K562 (cell line): ENCODE data around the gene B3GNT9. TPM values are rescaled to one million over a fixed set of nuclear protein-coding genes. Genes with fewer than 3 reads are reported as not detected.
A peak's percentile ranks its signal among the peaks of the same experiment; 100 is the strongest.

Experiments
- EHMT2 ChIP-seq: fragments of 450-650 bp; IDR thresholded peaks from 2 replicates; pipeline ENCODE4 v1.6.1; 2018; ENCODE audit warnings: antibody characterized with exemption
- EP300 ChIP-seq: IDR thresholded peaks from 2 replicates; pipeline ENCODE4 v1.6.1; 2012; ENCODE audit warnings: low read length, improper control_type of control experiment
- ETV1 ChIP-seq: fragments of 450-650 bp; conservative IDR thresholded peaks from 2 replicates; pipeline ENCODE4 v1.6.1; 2016; ENCODE audit warnings: missing genetic modification characterization, control low read depth, low read depth, missing compliant biosample characterization
- HDAC2 ChIP-seq: fragments of 450-650 bp; IDR thresholded peaks from 2 replicates; pipeline ENCODE4 v1.6.1; 2016; ENCODE audit warnings: mild to moderate bottlenecking
- NR3C1 ChIP-seq: sonication (generic); formaldehyde crosslinking; IDR thresholded peaks from 2 replicates; pipeline ENCODE4 v1.8.1; 2022; ENCODE audit warnings: missing genetic modification reagents
- POLR2AphosphoS2 ChIP-seq: IDR thresholded peaks from 2 replicates; pipeline ENCODE4 v1.6.1; 2012; ENCODE audit warnings: low read length, improper control_type of control experiment
- REST ChIP-seq, 2 experiments: fragments of 450-650 bp; formaldehyde crosslinking in 1 of 2; IDR thresholded peaks; 2 replicates each; pipeline versions ENCODE4 v1.4.0 to v1.6.1; 2014 to 2020; ENCODE audit warnings: mild to moderate bottlenecking in 2 of 2, borderline replicate concordance in 1 of 2, low read depth in 1 of 2
- SMC3 ChIP-seq: conservative IDR thresholded peaks from 2 replicates; pipeline ENCODE4 v1.6.1; 2011; ENCODE audit warnings: low read depth, low read length, improper control_type of control experiment; ENCODE audit not compliant: insufficient read depth
- STAG1 ChIP-seq: sonication (generic); formaldehyde crosslinking; IDR thresholded peaks from 2 replicates; pipeline ENCODE4 v1.5.0; 2020; ENCODE audit warnings: missing genetic modification reagents, borderline replicate concordance
- TBL1XR1 ChIP-seq, 2 experiments: IDR thresholded peaks; 2 replicates each; pipeline ENCODE4 v1.6.1; 2012; ENCODE audit warnings: improper control_type of control experiment in 2 of 2, low read length in 2 of 2, mild to moderate bottlenecking in 1 of 2
- TCF7 ChIP-seq: sonication (generic); IDR thresholded peaks from 2 replicates; pipeline ENCODE4 v1.6.1; 2016; ENCODE audit warnings: antibody characterized with exemption, borderline replicate concordance
- TOE1 ChIP-seq, 2 experiments: fragments of 450-650 bp in 1 of 2; sonication (generic) in 1 of 2; formaldehyde crosslinking in 1 of 2; IDR thresholded peaks; 2 replicates each; pipeline versions ENCODE4 v1.7.1 to v1.8.0; 2016 to 2022; ENCODE audit warnings: borderline replicate concordance in 2 of 2, mild to moderate bottlenecking in 2 of 2, antibody characterized with exemption in 1 of 2, inconsistent platforms in 1 of 2, low read depth in 1 of 2, missing genetic modification reagents in 1 of 2, moderate library complexity in 1 of 2
- TRIM24 ChIP-seq, 2 experiments: fragments of 450-650 bp; IDR thresholded peaks; 2 replicates each; pipeline ENCODE4 v1.6.1; 2016
- ZNF224 ChIP-seq: sonication (generic); formaldehyde crosslinking; IDR thresholded peaks from 2 replicates; pipeline ENCODE4 v1.8.0; 2022; ENCODE audit warnings: mild to moderate bottlenecking, missing genetic modification reagents
- ZNF778 ChIP-seq: fragments of 450-650 bp; formaldehyde crosslinking; IDR thresholded peaks from 2 replicates; pipeline ENCODE4 v1.4.0; 2020; ENCODE audit warnings: mild to moderate bottlenecking, moderate library complexity
- ZSCAN29 ChIP-seq: fragments of 450-650 bp; IDR thresholded peaks from 2 replicates; pipeline ENCODE4 v1.6.1; 2017
- polyA plus RNA-seq, 8 experiments: library from polyadenylated mRNA; depleted of rRNA in 4 of 8; stranded (reverse) in 5 of 8; unstranded in 3 of 8; fragments of >200 nt; fragmentation: Nextera tagmentation in 2 of 8; fragmentation: Illumina TruSeq in 1 of 8; extraction: Ambion mirVana in 2 of 8; extraction: Trizol in 1 of 8; gene quantifications; 2 replicates each; pipeline versions ENCODE4 v1.2.1 to v1.2.3, GENCODE V29; 2011 to 2014; ENCODE audit warnings: inconsistent platforms in 1 of 8, missing spikeins in 1 of 8
- total RNA-seq, 7 experiments: library from RNA; depleted of rRNA in 6 of 7; stranded (reverse); fragments of >200 nt in 6 of 7; fragmentation: Illumina TruSeq in 2 of 7; extraction: Trizol in 2 of 7; gene quantifications; 2 replicates each; pipeline versions ENCODE4 v1.2.1 to v1.2.3, GENCODE V29; 2011 to 2021; ENCODE audit warnings: low replicate concordance in 1 of 7
- TF ChIP-seq, protein P1 (sequence below): sonication (generic); formaldehyde crosslinking; IDR thresholded peaks from 2 replicates; pipeline ENCODE4 v1.8.0; 2022; ENCODE audit warnings: mild to moderate bottlenecking, missing genetic modification reagents

B3GNT9 gene
- total and polyA plus RNA-seq, 9 of the 15 experiments (the other 6 are each of a cell fraction or from before 2014, with no cell fraction given), result 0.01 to 1.8 (median 1.1) TPM; not detected in 1

GRCh38 chr16:67184995-67185650 lies 34.3 kb upstream of the B3GNT9 start (continued):
- TF ChIP-seq TRIM24 (IDR thresholded peaks at IDR 0.05) (no peak), ETV1 (tag) (no peak), HDAC2 (peak; percentile 68; the same call in 1 of the 2 replicates), TBL1XR1 (IDR thresholded peaks at IDR 0.05; ENCODE audit: low read length in 2 of 2) (0 out of 4 replicates have a peak, but pooled peaks of 1 of the 2 experiments have one; percentile 43), NR3C1 (CRISPR knock-in tag) (peak; percentile 87; the same call in 1 of the 2 replicates), TCF7 (0 out of 2 replicates have a peak, but pooled peaks have one; percentile 26), ZNF224 (CRISPR knock-in tag) (peak; percentile 93), ZSCAN29 (no peak; the same call in 1 of the 2 replicates), EP300 (0 out of 2 replicates have a peak, but pooled peaks have one; percentile 29), EHMT2 (peak; percentile 99), REST (IDR thresholded peaks at IDR 0.05; ENCODE audit: borderline replicate concordance) (peak; percentile 100), REST (CRISPR knock-in tag; IDR thresholded peaks at IDR 0.05; ENCODE audit: low read depth) (peak; percentile 99), POLR2AphosphoS2 (no peak), SMC3 (peak; percentile 98), ZNF778 (CRISPR knock-in tag) (no peak), STAG1 (CRISPR knock-in tag) (peak; percentile 76; the same call in 1 of the 2 replicates), TOE1 (IDR thresholded peaks at IDR 0.05; ENCODE audit: borderline replicate concordance) (0 out of 2 replicates have a peak, but pooled peaks have one; percentile 31), TOE1 (CRISPR knock-in tag; IDR thresholded peaks at IDR 0.05; ENCODE audit: borderline replicate concordance, low read depth) (peak; percentile 96; the same call in 1 of the 2 replicates)
- TF ChIP-seq, protein P1, sequence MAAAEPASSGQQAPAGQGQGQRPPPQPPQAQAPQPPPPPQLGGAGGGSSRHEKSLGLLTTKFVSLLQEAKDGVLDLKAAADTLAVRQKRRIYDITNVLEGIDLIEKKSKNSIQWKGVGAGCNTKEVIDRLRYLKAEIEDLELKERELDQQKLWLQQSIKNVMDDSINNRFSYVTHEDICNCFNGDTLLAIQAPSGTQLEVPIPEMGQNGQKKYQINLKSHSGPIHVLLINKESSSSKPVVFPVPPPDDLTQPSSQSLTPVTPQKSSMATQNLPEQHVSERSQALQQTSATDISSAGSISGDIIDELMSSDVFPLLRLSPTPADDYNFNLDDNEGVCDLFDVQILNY (CRISPR knock-in tag), result peak; percentile 81
